ENCODE results near the gene ANAPC5. TPM values are rescaled to one million over a fixed set of nuclear protein-coding genes. Genes with fewer than 3 reads are reported as not detected.

ANAPC5 gene
- total RNA-seq, 1 donor: 180 TPM

DNA sequence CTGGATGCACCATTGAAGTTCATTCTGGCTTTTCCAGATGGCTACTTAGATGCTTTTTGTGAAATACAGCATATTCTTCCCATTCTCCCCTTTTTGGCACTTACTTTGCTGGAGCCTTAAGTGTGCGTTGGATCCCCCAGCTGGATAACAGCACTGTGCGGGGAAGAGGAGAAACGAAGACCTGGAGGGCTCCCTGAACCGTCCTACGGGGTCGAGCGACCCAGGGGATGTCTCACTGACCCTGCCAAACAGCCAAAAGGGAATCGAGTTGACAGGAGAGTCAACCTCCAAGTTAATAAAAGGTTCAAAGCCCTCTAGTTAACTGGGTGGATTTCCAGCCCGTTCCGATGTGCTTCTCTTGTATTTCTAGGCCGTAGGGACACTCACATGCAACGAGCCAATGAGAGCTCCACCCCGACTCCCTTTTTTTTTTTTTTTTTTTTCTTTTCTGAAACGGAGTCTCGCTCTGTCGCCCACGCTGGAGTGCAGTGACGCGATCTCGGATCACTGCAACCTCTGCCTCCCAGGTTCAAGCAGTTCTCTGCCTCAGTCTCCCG lies 54.7 kb downstream of the ANAPC5 start:
- peak; percentile 40 for DNase-seq (ENCODE audit: low read depth)

DNA sequence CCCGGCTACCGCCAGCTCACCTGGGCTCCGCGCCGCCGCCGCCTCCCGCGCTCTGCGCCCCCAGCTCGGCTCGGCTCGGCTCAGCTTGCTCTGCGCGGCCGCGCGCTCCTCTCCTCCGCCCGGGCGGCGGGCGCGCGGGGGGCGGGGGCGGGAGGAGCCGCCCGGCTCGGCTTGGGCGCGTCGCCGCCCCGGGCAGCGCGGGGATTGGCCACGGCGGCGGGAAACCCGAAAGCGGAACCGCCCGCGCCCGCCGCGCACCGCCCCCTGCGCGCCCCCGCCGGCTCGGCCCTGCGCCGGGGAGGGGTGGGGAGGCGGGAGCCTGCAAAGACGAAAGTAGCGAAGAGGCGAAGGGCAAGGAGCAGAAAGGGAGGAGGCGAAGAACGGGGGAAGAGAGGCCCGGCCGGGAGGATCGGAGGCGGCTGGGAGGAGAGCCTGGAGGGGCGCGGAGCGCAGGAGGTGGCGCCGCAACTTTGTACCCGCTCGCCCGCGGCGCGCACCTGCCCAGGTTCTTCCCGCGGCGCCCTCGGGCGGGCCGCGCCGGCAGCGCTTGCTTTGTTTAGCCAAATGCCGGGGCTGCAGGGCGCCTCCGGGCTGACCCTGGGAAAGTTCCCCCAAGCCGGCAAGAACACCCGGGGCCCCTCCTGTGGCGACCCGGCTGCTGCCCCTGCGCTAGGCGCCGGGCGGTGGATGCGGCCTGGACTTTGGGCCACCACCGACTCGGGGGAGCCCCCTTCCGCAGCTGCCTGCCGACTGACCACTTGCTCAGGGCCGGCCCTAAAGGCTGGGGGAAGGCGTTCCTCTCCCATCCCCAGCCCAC lies 55.4 kb downstream of the ANAPC5 start, which contains the start of gene CAMKK2:
CAMKK2 (minus strand) TSS at position 92 of the 817 bp plus-strand sequence. CDS start 22,183 bp downstream, outside the sequence.
- H3K4me3 ChIP-seq (ENCODE audit: low read depth, low read length): peak within 1 kb of the TSS; percentile 87
- DNase-seq (ENCODE audit: low read depth): peak; percentile 77
- TF ChIP-seq, protein P1, sequence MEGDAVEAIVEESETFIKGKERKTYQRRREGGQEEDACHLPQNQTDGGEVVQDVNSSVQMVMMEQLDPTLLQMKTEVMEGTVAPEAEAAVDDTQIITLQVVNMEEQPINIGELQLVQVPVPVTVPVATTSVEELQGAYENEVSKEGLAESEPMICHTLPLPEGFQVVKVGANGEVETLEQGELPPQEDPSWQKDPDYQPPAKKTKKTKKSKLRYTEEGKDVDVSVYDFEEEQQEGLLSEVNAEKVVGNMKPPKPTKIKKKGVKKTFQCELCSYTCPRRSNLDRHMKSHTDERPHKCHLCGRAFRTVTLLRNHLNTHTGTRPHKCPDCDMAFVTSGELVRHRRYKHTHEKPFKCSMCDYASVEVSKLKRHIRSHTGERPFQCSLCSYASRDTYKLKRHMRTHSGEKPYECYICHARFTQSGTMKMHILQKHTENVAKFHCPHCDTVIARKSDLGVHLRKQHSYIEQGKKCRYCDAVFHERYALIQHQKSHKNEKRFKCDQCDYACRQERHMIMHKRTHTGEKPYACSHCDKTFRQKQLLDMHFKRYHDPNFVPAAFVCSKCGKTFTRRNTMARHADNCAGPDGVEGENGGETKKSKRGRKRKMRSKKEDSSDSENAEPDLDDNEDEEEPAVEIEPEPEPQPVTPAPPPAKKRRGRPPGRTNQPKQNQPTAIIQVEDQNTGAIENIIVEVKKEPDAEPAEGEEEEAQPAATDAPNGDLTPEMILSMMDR (IDR thresholded peaks at IDR 0.05; ENCODE audit: insufficient read depth, low read depth, low read length): peak; percentile 13

More for the DNA sequence above, 54.7 kb downstream of the ANAPC5 start:
- TF ChIP-seq, protein P1 (IDR thresholded peaks at IDR 0.05; ENCODE audit: insufficient read depth, low read depth, low read length): no peak
- peak overlapping the region; percentile 73 for H3K4me3 ChIP-seq (ENCODE audit: low read depth, low read length)

DNA sequence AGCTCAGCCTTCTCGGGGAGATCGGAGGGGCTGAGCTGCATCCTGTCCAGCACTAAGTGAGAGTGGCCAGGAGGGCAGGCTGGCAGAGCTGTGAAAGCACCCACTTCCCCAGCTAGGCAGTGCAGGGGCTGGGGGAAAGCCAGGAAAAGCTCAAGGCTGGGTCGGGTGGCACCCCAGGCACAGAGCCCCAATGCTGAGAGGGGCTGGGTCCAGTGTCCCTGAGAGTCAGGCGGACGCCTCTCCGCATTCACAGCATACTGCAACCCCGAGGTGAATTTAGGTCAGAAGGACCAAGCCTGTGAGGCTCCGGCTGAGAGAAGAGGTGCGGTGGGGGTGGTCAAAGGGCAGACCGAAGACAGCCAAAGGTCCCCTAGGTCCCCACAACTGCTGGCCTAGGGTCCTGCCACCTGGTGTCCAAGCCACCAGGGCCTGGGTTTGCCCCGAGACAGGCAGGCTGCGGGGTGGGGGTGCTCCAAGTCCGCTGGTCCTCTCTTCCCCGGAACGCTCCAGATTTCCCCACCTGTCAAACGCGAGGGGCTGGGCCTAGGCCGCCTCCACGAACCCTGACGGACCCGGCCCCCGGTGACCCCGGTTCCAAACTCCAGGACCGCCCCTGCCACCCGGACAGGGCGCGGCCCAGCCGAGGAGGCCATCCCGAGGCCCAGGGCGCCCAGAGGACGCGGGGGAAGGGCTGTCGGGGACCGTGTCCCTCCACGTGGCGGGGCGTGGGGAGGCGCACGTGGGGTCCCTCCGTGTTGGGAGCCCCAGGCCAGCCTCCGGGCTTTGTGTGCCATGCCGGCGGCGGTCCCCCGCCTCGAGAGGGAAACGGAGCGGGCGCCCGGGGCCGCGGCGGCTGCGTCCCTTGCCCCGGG lies 56.2 kb downstream of the ANAPC5 start:
- DNase-seq (ENCODE audit: low read depth): peak; percentile 14
- peak overlapping the region; percentile 87 for H3K4me3 ChIP-seq (ENCODE audit: low read depth, low read length)
- TF ChIP-seq, protein P1 (IDR thresholded peaks at IDR 0.05; ENCODE audit: insufficient read depth, low read depth, low read length): no peak

DNA sequence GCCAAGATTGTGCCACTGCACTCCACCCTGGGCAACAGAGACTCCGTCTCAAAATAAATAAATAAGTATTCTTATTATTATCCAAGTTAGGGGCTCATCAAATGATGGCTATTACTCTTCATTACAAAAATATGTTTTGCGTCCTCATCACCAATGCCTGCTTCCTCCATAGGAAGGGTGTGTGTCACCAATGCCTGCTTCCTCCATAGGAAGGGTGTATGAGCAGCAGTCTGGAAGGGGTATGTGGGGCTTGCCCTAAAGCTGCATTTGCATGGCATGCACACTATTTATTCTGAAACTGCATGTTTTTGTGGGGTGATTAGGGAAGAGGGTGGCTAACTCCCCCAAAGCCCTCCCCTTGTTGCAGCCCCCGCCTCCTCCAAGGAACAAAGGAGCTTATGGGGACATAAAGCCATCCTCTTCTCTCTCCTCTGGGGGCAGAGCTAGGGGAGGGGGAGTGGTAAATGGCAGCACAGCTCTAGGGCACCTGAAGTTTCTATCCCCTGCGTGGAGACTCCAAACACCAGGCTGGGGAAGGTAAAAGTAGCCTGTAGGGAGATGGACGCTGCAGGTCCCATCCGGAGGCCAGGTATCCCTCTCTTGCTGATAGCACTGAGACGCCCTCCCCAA lies 57.0 kb downstream of the ANAPC5 start:
- peak overlapping the region; percentile 87 for H3K4me3 ChIP-seq (ENCODE audit: low read depth, low read length)
- TF ChIP-seq, protein P1 (IDR thresholded peaks at IDR 0.05; ENCODE audit: insufficient read depth, low read depth, low read length): no peak
- DNase-seq (ENCODE audit: low read depth): no peak

DNA sequence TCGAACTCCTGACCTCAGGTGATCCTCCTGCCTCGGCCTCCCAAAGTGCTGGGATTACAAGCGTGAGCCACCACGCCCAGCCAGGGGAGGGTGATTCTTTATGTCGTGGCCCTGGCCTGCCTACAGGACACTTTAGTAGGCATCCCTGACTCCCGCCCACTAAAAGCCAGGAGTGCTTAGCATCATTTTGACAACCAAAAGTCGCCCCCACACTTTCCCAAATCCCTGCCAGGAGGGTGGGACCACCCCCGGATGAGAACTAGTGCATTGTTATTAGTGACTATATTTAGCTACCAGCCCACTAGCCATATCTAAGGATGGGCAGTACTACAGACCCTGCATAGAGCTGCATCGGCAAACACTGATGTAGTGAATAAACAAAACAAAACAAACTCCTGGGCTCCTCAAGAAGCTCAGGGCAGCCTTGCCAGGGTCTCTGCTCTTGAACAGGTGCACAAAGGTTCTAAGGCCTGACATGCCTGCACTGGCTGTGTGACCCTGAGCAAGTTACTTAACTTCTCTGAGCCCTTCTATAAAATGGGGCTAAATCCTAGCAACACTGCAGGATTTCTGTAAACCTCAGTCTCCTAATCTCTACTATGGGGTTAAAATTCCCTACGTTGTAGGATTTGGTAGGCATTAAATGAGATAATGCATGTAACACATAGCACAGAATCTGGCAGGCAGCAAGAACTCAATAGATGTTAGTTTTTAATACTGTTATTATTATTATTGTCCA lies 57.9 kb downstream of the ANAPC5 start:
- no peak overlapping the region for H3K4me3 ChIP-seq (ENCODE audit: low read depth, low read length)
- no peak for DNase-seq (ENCODE audit: low read depth)
- TF ChIP-seq, protein P1 (IDR thresholded peaks at IDR 0.05; ENCODE audit: insufficient read depth, low read depth, low read length): no peak
